Heart left ventricle (tissue), 13 donors: ENCODE data around the gene NCOA3.
"Not testable (repeated sequence)": the region's sequence is repeated elsewhere in the genome, so short reads cannot be mapped to it uniquely, and the experiment has no call there.

Source experiments
- CTCF ChIP-seq, 12 donors: fragments of 200-600 bp; sonication (generic) in 4 of 12; IDR thresholded peaks; one replicate each; pipeline versions ENCODE4 v1.5.0 to v1.8.0; 2018 to 2022; ENCODE audit warnings: antibody characterized with exemption in 12 of 12, mild to moderate bottlenecking in 5 of 12
- POLR2A ChIP-seq, 2 donors: fragments of 450-650 bp; IDR thresholded peaks; one replicate each; pipeline ENCODE4 v1.6.1; 2017; ENCODE audit warnings: antibody characterized with exemption in 2 of 2, mild to moderate bottlenecking in 2 of 2, moderate library complexity in 2 of 2
- donor health status: ischemic (EF 13 %, LVEDD 7.1; RV severe dilation, severe dysfunction).
- donor health status: DM: no; HTN: yes; CAD: no.
- donor health status: DM: no; HTN: no; CAD: no.
- donor health status: ischemic (EF 25% LVEDD 6.9; RV normal size, moderate dysfunction).
- donor health status: ischemic (EF 25% LVEDD 5.7; RV mildly dilated, moderate dysfunction).
- donor health status: ischemic (EF 35%, LVEDD 5.7; RV mildly dilated, moderate dysfunction).
- donor health status: nonischemic (EF 11% LVEDD 7.7; RV severe dilation, severe dysfunction).
- donor health status: DM: yes; HTN: yes; CAD: no.
- donor health status: PGD.
- donor health status: ischemic (EF 29% LVEDD 5.4; RV normal size, mild dysfunction).
- donor health status: nonischemic (EF 23%, LVEDD 6.1; RV moderate dilation, normal function).

- TF ChIP-seq CTCF, POLR2A (IDR thresholded peaks at IDR 0.05): not testable (repeated sequence)
Observed at GRCh38 chr20:47460761-47461112, 41.0 kb upstream of the NCOA3 start.
